ENCODE measurements around the gene GALNT8.
"Not testable (repeated sequence)": the region's sequence is repeated elsewhere in the genome, so short reads cannot be mapped to it uniquely, and the experiment has no call there.

The GALNT8 gene

DNA sequence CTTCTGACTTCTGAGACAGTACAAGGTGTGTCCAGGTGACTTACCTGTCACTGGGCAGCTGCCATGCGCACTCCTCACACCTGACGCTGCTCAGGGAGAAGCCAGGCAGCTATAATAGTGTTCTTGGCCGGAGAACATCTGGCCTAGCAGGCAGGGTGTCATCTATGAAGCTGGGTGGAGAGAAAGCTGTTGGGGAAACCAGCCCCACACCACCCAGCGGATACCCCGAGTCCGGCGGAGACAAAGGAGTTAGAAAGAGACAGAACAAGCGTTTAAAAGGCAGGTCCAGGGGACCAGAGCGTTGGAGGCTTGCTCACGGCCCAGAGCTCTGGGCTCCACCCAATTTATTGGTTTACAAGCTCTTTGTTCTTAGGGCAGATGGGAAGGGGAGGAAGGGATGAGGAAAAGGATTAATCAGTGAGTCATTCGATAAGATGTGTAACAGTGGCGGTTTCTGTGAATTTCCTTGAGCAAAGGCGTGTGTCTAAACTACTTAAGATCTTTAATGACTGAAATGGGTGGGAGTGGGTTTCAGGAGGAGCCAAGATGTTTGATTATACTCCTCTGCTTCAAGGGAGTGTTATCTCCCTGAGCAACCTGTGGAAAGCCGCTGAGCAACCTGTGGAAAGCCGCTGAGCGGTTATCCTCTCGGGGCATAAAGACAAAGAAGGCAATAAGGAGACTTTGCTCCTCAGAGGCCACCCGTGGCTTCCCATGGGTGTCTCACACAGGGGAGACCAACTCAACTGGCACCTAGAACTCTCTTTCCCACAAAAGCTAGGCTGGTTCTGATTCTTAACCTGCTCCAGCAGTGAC lies at the start of gene GALNT8:
TSS of gene GALNT8 (plus strand) at position 580 of the 816 bp plus-strand sequence. CDS start 278 bp downstream, outside the sequence.
- no peak for DNase-seq (ENCODE audit: low read depth)

DNA sequence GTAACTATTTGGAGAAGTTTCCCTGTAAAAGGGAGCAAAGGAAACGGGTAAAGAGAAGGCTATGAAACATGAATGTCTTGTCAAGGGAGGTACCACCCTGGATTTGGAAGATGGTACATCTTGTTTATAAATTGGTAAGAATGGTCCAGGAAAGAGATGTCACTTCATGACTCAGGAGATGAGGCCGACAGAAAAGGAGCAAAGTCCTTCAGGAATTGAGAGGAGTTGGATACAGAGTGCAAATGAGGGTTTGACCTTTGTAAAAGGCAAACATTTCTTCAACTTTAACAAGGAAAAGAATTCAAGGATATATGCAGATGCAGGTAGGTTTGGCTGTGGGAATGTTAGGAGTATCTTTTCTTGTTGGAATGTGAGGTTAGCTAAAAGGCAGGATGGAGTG lies 40.5 kb upstream of the GALNT8 start:
- no peak for DNase-seq (ENCODE audit: low read depth)

DNA sequence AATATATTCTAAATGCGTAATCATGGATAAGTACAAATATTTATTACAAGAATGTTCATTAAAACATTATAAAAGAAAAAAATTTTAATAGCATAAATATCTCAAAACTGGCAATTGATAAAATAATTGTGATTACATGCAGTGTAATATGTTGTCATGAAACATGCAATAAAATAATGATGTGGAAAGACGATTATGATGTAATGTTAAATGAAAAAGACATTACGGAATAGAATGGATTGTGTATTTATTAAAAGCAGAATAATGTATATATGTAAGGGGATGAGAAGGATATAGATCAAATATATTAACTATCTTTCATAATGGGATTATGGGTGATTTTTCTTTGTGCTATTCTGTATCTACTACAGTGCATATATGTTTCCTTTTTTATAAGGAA lies 38.5 kb upstream of the GALNT8 start:
- DNase-seq (ENCODE audit: low read depth) = no peak

DNA sequence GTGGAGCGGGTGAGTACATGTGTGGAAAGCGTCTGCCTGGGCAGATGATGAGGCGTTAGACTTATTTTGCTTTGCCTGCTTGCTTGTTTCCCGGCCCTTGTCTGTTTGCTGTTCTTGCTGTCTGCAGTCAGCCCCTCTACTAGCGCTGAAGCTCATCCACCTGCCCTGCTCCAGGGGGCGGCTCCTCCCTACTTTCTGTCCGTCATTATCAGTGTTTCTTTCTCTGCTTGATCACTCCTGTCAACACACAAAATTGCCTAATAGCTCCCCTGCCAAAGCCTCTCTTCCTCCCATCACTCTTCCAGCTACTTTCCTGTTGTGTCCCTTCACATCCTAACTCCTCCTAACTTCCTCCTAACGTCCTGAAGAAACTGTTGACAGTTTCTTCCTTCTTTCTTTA lies 34.9 kb upstream of the GALNT8 start:
- no peak for DNase-seq (ENCODE audit: low read depth)

GRCh38 chr12:4690760-4691159 lies 29.4 kb upstream of the GALNT8 start:
- no peak for DNase-seq (ENCODE audit: low read depth)

- no peak for DNase-seq (ENCODE audit: low read depth)
Observed at GRCh38 chr12:4700621-4701026, 19.6 kb upstream of the GALNT8 start.

DNA sequence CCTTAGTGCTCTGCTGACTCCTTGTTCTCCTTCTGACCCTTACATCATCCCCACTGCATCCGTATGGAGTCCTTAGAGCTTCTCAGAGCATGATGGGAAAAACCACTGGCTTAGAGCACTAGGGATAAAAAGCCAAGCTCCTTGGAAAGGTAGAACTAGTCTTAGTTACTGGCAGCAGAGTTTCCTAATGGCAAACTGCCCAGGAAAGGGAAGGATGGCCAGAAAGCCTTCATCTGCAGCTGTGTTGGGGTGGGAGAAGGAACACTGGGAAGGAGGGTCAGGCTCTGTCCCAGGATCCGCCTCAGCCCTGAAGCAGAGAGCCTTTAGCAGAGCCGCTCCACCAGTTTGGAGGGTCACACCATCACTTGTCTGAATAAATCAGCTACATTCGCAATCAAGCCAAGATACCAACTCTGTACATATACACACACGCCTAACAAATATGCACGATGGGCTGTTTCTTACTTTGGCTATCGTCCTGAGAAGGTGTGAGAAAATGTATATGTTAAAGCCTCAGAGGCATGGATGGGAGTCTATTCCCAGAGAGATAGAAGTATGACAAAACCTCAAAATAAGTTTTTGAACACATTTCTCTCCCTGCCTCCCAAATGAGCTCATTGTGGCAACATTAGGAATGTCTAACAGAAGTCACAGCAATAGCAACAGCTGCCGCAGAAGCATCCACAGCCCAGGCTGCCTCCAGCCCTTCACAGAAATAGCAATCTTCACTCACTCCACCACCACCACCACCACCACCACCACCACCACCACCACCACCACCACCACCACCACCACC lies 18.6 kb upstream of the GALNT8 start:
- DNase-seq (ENCODE audit: low read depth) = no peak

DNA sequence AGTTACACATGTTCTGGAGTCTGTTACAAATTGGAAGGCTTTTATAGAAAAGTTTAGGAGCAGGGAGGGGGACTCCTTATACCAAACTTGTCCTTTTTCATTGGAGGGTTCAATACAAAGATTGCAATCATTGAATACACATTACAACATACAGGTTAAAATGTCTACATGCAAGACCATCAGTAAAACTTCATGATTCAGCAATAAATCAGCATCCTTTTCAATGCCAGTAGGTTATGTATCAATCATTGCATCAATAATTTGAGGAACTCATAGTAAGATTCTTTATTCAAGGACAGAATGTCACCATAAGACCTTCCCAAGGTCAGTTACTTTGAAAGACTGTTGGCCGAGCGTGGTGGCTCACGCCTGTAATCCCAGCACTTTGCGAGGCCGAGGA lies 16.5 kb upstream of the GALNT8 start:
- DNase-seq (ENCODE audit: low read depth) = no peak

GRCh38 chr12:4705824-4706223 lies 14.4 kb upstream of the GALNT8 start:
- no peak for DNase-seq (ENCODE audit: low read depth)

- DNase-seq (ENCODE audit: low read depth) = no peak
Observed at GRCh38 chr12:4707306-4707705, 12.9 kb upstream of the GALNT8 start.

GRCh38 chr12:4710113-4710512 lies 10.1 kb upstream of the GALNT8 start:
- no peak for DNase-seq (ENCODE audit: low read depth)

DNA sequence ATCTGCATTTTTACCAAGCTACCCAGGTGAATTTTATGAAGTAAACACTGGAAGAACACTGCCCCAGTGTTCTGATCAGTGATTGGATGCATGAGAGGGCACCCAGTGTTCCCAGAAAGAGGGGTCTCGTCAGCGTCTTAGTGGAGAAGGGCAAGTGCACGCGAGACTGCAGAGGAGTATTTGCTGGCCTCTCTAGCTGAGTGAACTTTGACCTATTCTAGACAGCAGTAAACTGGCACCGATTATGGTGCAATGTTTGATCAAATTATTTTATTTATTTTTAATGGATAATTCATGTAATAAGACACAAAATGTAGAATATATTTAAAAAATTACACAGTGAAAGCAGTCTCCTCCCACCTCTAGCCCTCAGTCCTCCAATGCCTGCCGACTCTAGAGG lies 5.3 kb upstream of the GALNT8 start:
- DNase-seq (ENCODE audit: low read depth) = no peak

DNA sequence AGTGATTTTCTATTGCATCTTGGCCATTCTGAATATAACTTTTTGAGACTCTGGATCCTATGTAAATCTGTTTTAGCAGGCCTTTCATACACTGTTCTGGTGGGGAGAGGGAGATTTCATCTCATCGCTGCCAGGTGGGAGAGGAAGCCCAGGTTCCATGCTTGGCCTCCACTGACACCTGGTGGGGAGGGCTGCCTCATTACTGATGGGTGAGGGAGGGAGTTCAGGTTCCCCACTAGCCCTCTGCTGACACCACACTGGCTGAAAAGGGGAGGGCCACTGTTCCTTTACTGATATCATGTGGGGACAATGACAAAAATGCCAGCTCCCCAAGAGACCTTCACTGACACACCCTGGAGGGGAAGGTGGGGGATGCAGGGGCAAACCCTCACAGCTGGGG lies 2.4 kb upstream of the GALNT8 start:
- DNase-seq (ENCODE audit: low read depth) = no peak

DNA sequence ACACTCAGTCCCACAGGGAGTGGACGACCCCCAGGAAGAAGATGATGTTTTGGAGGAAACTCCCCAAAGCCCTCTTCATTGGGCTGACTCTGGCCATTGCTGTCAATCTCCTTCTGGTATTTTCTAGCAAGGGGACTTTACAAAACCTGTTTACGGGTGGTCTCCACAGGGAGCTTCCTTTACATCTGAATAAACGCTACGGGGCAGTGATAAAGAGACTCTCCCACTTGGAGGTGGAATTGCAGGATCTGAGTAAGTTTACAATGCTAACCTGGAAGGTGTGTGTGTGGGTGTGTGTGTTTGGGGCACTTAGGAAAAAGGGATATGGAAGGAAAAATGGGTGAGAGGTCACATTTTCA lies 416 bp downstream of the GALNT8 start:
- no peak for DNase-seq (ENCODE audit: low read depth)

DNA sequence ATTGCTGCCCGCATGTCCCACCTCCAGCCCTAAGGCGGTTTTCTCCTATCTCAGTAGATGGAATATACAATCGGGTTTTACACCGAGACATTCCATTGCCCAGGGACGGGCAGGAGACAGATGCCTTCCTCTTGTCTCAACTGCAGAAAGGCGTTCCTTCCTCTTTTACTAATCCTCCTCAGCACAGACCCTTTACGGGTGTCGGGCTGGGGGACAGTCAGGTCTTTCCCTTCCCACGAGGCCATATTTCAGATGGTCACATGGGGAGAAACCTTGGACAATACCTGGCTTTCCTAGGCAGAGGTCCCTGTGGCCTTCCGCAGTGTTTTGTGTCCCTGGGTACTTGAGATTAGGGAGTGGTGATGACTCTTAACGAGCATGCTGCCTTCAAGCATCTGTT lies 1.4 kb downstream of the GALNT8 start:
- DNase-seq (ENCODE audit: low read depth) = not testable (repeated sequence)

DNA sequence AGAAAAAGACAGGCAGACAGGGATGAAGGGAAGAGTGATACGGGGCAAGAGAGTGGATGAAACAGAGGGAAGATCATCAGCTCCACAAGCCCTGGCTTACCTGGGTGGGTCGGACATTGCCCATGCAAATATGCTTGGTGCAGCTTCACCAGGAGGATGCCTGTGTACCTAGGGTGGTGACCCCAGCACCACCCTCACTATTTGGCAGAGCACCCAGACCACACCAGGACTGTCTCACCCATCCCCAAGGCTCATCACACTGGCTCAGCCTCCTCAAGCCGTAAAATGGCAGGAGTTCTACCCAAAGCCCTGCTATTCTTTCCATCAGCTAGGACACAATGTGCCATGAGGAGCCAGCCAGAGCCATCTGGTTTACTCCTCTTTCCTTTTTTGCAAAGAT lies 3.0 kb downstream of the GALNT8 start:
- DNase-seq (ENCODE audit: low read depth) = no peak

DNA sequence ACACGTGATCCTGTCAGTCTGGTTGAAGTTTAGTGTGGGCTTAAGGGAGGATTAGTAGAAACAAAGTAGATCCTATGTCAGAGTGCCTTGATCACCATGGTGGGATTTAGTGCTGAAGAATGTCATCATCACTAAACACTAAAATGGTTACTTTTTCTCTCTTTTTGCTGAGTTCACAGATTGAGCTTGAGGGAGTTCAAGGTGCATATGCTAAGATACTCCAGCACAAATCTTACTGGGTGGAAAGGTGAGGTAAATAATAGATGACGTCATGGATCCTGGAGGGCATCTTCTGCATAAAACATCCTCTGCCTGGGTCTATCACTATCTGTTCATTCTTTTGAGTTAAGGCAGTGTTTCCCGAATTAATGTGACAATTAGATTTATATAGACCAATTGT lies 4.9 kb downstream of the GALNT8 start:
- DNase-seq (ENCODE audit: low read depth) = no peak

GRCh38 chr12:4734625-4735340 lies 14.6 kb downstream of the GALNT8 start:
- no peak for DNase-seq (ENCODE audit: low read depth)

- DNase-seq (ENCODE audit: low read depth) = no peak
Observed at GRCh38 chr12:4736091-4736490, 15.9 kb downstream of the GALNT8 start.

- DNase-seq (ENCODE audit: low read depth) = no peak
Observed at GRCh38 chr12:4738541-4738940, 18.3 kb downstream of the GALNT8 start.

GRCh38 chr12:4742416-4742970 lies 22.3 kb downstream of the GALNT8 start:
- no peak for DNase-seq (ENCODE audit: low read depth)

- no peak for DNase-seq (ENCODE audit: low read depth)
Observed at GRCh38 chr12:4743046-4743445, 22.8 kb downstream of the GALNT8 start.

GRCh38 chr12:4744709-4745108 lies 24.5 kb downstream of the GALNT8 start:
- no peak for DNase-seq (ENCODE audit: low read depth)

Measured in activated T-cell treated with anti-CD3 and anti-CD28 coated beads for 48 hours (primary cell).